HG03439 (cell line): ENCODE results near the gene NAA35.

Experiments
- ATAC-seq: cut with Tn5 transposase; IDR thresholded peaks from one replicate; pipeline ENCODE4 v1.9.1; 2021; ENCODE audit warnings: mild to moderate bottlenecking, moderate library complexity; ENCODE audit not compliant: unreplicated experiment

NAA35 gene

GRCh38 chr9:86057491-86057890 lies 116.5 kb downstream of the NAA35 start:
- ATAC-seq: no peak

DNA sequence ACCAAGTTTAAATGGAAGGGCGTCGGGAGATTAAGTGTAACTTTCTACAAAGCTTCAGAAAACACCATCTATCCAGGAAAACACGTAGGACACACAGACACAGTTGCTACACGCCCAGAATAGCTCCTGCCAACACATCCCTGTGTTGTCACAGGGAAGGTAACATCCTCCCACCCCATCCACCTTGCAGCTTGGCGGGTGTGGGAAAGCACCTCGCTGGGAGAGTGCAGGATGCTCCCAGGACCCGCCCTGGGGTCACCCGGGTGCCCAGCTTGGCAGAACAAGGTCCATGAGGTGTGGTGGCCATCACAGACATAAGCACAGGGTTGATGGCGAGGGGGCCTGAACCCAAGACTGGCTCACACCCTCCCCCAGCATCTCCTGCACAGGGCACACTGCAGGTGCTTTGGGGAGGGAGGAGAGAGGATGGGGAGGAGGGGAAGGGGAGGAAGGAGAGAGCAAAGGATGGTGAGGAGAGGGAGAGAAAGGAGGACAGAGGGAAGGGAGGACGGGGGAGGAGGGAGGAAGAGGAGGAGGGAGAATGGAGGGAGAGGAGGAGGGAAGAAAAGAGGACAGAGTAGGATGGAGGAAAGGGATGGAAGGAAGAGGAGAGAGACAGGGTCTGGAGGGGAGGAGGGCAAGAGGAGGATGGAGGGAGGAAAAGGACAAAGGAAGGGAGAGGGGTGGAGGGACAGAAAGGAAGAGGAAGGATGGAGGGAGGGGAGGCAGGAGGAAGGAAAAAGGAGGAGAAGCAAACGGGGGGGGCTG lies 121.2 kb downstream of the NAA35 start:
- no peak for ATAC-seq

DNA sequence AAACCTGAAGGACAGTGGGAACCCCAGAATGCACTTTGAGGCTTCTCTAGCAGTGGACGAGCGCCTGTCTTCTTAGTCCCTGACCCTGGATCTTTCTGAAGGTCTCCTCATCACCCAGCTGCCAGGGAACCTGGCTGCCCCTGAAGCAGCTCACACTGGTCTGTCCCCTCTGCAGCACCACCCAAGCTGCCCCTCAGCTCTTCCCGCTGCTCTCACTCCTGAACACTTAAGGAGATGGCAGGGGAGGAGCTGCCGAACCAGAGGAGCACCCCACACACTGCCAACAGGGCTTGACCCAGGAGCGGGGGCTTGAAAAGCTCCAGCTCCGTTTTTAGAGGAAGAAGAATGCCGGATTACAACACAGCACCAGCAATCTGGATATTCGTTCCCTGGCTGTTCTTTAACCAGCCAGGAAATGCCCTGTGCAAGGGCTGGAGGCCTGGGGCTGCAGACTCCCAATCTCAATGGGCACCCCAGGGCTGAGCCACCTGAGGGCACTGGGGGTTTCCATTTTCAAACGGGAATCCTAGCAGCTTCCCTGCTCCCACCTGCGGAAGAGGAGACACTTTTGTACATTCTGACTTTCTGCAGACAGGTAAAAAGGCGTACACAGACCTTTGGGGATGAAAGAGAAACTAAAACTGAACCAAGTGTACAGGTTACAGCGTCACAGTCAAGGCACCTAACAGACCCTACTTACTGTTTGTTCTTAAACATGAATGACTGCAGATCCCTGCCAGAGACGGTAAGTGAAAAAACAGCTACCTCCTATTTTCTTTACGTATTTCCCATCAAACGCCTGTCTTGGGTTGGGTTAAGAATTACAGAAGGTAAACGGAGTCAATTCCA lies 122.1 kb downstream of the NAA35 start:
- ATAC-seq: no peak

GRCh38 chr9:86064220-86064619 lies 123.3 kb downstream of the NAA35 start:
- no peak for ATAC-seq

DNA sequence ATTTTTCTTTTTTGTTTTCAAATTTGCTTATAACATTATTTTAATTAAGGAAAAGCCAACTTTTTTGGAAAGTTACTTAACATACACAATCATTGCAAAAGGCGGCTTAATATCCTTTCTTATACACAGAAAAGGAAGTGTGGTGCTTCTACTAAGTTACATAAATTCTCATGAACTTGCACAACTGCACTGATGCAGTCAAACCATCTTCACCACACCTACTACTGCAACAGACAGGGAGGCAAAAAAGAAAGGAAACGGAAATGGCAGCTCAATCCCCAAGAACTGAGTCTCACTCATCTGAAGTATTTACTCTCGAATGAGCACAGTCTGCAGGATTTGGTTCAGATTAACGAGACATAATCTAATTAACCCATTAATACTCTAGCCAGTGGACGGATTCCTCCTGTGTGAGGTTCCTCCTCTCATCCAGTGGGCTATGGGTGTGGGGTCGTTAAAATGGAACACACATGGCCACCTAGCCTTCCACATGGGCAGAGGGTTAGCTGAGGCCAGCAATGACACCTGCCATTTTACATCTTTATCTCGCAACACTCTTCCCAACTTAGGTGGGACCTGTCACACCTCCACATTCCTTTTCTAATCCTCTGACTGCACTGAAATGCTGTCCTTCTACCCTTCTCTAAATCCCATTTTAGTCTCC lies 128.4 kb downstream of the NAA35 start:
- ATAC-seq: no peak
